Measurements from ENCODE around the gene TMEFF2.

Gene TMEFF2

DNA sequence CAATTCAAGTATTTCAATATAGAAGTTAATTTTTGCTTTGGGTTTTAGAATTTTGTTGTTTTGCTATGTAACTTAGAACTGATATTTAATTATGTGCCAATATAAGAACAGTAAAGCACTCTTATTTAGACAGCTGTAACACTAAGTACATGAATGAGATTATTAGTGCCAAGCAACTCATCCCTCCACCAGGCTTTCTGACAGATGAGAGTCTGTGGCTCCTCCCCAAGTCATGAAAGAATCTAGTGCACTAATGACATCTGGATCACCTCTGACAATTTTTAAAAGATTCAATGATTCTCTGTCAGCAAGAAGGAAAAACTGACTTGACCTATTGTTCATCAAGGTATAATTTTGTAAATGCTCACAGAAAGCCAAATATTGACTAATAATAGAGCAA, 67.8 kb downstream of the TMEFF2 start:
- TF ChIP-seq, protein P1, sequence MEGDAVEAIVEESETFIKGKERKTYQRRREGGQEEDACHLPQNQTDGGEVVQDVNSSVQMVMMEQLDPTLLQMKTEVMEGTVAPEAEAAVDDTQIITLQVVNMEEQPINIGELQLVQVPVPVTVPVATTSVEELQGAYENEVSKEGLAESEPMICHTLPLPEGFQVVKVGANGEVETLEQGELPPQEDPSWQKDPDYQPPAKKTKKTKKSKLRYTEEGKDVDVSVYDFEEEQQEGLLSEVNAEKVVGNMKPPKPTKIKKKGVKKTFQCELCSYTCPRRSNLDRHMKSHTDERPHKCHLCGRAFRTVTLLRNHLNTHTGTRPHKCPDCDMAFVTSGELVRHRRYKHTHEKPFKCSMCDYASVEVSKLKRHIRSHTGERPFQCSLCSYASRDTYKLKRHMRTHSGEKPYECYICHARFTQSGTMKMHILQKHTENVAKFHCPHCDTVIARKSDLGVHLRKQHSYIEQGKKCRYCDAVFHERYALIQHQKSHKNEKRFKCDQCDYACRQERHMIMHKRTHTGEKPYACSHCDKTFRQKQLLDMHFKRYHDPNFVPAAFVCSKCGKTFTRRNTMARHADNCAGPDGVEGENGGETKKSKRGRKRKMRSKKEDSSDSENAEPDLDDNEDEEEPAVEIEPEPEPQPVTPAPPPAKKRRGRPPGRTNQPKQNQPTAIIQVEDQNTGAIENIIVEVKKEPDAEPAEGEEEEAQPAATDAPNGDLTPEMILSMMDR (IDR thresholded peaks at IDR 0.05), result no peak
- no peaks in the 10 kb centered on the region for H3K9me3 ChIP-seq (ENCODE audit: control insufficient read depth, low read length)
- H3K27me3 ChIP-seq (ENCODE audit: control insufficient read depth, insufficient read depth, low read length), result no peaks in the 10 kb centered on the region
- no peak overlapping the region for H3K4me3 ChIP-seq (ENCODE audit: low read depth, low read length)
- H3K79me2 ChIP-seq, result no peaks in the 10 kb centered on the region
- H3K27ac ChIP-seq, result no peak overlapping the region
- no peaks in the 10 kb centered on the region for H3K4me1 ChIP-seq
- no peaks in the 10 kb centered on the region for H3K36me3 ChIP-seq (ENCODE audit: control insufficient read depth, insufficient read depth, low read length)
- no peak overlapping the region for H2AFZ ChIP-seq
- H3K9ac ChIP-seq, result no peak overlapping the region
- no peak overlapping the region for H3K4me2 ChIP-seq (ENCODE audit: low read length)

DNA sequence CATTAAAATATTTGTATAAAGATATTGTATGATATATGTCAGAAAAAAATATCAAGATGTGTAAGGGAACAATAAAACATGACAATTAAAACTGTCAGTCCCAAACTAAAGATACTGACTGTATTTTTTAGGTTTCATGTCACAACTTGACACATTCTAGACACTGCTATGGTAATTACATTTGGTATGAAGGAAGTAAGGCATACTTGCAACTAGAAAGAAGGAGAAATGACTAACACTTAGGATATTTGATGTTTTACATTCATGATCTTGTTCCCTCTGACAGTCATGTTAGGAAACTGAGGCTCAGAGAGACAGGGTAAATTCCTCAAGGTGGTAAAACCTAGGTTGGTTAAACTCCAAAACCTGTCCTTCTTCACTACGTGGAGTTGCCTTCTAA, 68.3 kb downstream of the TMEFF2 start:
- Histone ChIP-seq H3K4me1 (no peaks in the 10 kb centered on the region), H3K36me3 (ENCODE audit: control insufficient read depth, insufficient read depth, low read length) (no peaks in the 10 kb centered on the region), H3K27ac (no peak overlapping the region), H3K79me2 (no peaks in the 10 kb centered on the region), H3K4me2 (ENCODE audit: low read length) (no peak overlapping the region), H3K4me3 (ENCODE audit: low read depth, low read length) (no peak overlapping the region), H3K9ac (no peak overlapping the region), H3K27me3 (ENCODE audit: control insufficient read depth, insufficient read depth, low read length) (no peaks in the 10 kb centered on the region), H2AFZ (no peak overlapping the region), H3K9me3 (ENCODE audit: control insufficient read depth, low read length) (no peaks in the 10 kb centered on the region)
- TF ChIP-seq, protein P1 (IDR thresholded peaks at IDR 0.05), result no peak

DNA sequence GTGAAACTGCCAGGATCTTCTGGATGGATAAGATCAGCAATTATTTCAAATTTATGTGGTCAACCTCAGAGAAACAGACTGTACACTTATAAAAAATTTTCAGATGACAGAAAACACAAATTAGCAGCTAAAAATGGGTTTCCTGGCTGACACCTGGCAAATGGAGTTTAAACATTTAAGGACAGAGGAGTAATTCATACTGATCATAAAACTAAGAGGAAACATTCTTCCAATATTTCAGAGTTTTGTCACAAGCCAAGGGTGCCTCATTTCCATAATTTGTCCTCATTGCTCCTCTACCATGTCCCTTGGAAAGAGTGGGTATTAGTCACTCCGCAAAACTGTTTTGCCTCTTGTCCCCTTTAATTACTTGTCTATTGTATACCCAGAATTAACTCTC, 70.2 kb downstream of the TMEFF2 start:
- H3K4me1 ChIP-seq, result no peaks in the 10 kb centered on the region
- H3K79me2 ChIP-seq, result no peaks in the 10 kb centered on the region
- H3K4me2 ChIP-seq (ENCODE audit: low read length), result no peak overlapping the region
- H3K9ac ChIP-seq, result no peak overlapping the region
- no peaks in the 10 kb centered on the region for H3K9me3 ChIP-seq (ENCODE audit: control insufficient read depth, low read length)
- no peak overlapping the region for H2AFZ ChIP-seq
- TF ChIP-seq, protein P1 (IDR thresholded peaks at IDR 0.05), result no peak
- H3K27me3 ChIP-seq (ENCODE audit: control insufficient read depth, insufficient read depth, low read length), result no peaks in the 10 kb centered on the region
- H3K36me3 ChIP-seq (ENCODE audit: control insufficient read depth, insufficient read depth, low read length), result no peaks in the 10 kb centered on the region
- no peak overlapping the region for H3K27ac ChIP-seq
- no peak overlapping the region for H3K4me3 ChIP-seq (ENCODE audit: low read depth, low read length)

DNA sequence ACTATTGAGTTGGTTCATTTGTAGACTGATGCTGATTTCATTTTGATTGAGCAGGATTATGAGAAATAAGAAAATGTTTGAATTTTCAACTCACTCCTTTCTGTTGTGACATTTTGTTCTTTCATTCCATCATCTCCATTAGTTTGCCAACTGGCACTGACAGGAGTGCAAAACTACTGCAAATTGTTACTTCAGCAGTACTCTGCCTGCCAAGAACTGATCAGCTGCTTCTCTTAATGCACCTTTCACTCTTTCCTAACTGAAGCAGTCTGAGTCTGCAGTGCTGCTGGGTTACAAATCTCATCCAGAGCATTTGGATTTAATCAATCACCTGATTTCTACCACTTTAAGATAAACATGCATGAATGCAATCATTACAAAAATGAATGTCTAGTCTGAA, 70.9 kb downstream of the TMEFF2 start:
- Histone ChIP-seq H3K79me2 (no peaks in the 10 kb centered on the region), H3K4me2 (ENCODE audit: low read length) (no peak overlapping the region), H2AFZ (no peak overlapping the region), H3K36me3 (ENCODE audit: control insufficient read depth, insufficient read depth, low read length) (no peaks in the 10 kb centered on the region), H3K9ac (no peak overlapping the region), H3K4me3 (ENCODE audit: low read depth, low read length) (no peak overlapping the region), H3K9me3 (ENCODE audit: control insufficient read depth, low read length) (no peaks in the 10 kb centered on the region), H3K4me1 (no peaks in the 10 kb centered on the region), H3K27ac (no peak overlapping the region), H3K27me3 (ENCODE audit: control insufficient read depth, insufficient read depth, low read length) (no peaks in the 10 kb centered on the region)
- TF ChIP-seq, protein P1 (IDR thresholded peaks at IDR 0.05), result no peak

DNA sequence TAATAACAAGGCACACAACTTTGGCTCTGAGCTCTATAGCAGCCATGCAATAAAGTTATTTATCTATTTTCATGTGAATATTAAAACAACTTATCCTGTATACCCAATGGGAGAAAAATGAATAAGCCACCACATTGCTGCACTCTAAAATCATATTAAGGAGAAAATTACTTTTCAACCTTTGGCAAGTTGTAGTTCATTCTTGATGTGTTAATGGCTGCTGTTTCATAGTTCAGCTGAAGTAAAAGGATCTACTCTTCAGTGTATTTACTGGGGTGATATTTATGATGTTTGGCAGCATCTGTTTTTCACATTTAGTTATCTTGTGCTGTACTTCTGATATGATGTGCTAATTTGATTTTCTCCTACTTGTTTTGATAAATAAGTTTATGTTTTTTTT, 71.8 kb downstream of the TMEFF2 start:
- H3K9me3 ChIP-seq (ENCODE audit: control insufficient read depth, low read length), result no peaks in the 10 kb centered on the region
- no peak overlapping the region for H2AFZ ChIP-seq
- no peak overlapping the region for H3K4me2 ChIP-seq (ENCODE audit: low read length)
- no peaks in the 10 kb centered on the region for H3K36me3 ChIP-seq (ENCODE audit: control insufficient read depth, insufficient read depth, low read length)
- H3K4me1 ChIP-seq, result no peaks in the 10 kb centered on the region
- H3K27ac ChIP-seq, result no peak overlapping the region
- no peaks in the 10 kb centered on the region for H3K27me3 ChIP-seq (ENCODE audit: control insufficient read depth, insufficient read depth, low read length)
- H3K79me2 ChIP-seq, result no peaks in the 10 kb centered on the region
- no peak overlapping the region for H3K9ac ChIP-seq
- TF ChIP-seq, protein P1 (IDR thresholded peaks at IDR 0.05), result no peak
- no peak overlapping the region for H3K4me3 ChIP-seq (ENCODE audit: low read depth, low read length)
